Panc1 (cell line): ENCODE measurements around the gene GAPVD1.

ENCODE experiments used
- SIN3A ChIP-seq: IDR thresholded peaks from 2 replicates; pipeline ENCODE4 v1.6.1; 2012; ENCODE audit warnings: low read depth, mild to moderate bottlenecking, low read length, moderate library complexity, borderline replicate concordance; ENCODE audit not compliant: insufficient read depth
- TF ChIP-seq, protein P1 (sequence below): fragments of 450-650 bp; IDR thresholded peaks from 2 replicates; pipeline ENCODE4 v1.5.1; 2017; ENCODE audit warnings: mild to moderate bottlenecking
- TF ChIP-seq, protein P2 (sequence below), 2 experiments: IDR thresholded peaks; 2 replicates each; pipeline ENCODE4 v1.6.1; 2011 to 2012; ENCODE audit warnings: low read depth in 2 of 2, control low read depth in 1 of 2, low read length in 1 of 2, mild to moderate bottlenecking in 1 of 2, moderate library complexity in 1 of 2; ENCODE audit not compliant: insufficient read depth in 1 of 2

GRCh38 chr9:125397736-125398135 lies 136.1 kb downstream of the GAPVD1 start:
- TF ChIP-seq, protein P1, sequence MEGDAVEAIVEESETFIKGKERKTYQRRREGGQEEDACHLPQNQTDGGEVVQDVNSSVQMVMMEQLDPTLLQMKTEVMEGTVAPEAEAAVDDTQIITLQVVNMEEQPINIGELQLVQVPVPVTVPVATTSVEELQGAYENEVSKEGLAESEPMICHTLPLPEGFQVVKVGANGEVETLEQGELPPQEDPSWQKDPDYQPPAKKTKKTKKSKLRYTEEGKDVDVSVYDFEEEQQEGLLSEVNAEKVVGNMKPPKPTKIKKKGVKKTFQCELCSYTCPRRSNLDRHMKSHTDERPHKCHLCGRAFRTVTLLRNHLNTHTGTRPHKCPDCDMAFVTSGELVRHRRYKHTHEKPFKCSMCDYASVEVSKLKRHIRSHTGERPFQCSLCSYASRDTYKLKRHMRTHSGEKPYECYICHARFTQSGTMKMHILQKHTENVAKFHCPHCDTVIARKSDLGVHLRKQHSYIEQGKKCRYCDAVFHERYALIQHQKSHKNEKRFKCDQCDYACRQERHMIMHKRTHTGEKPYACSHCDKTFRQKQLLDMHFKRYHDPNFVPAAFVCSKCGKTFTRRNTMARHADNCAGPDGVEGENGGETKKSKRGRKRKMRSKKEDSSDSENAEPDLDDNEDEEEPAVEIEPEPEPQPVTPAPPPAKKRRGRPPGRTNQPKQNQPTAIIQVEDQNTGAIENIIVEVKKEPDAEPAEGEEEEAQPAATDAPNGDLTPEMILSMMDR, result no peak
- TF ChIP-seq SIN3A, result no peak
- TF ChIP-seq, protein P2, sequence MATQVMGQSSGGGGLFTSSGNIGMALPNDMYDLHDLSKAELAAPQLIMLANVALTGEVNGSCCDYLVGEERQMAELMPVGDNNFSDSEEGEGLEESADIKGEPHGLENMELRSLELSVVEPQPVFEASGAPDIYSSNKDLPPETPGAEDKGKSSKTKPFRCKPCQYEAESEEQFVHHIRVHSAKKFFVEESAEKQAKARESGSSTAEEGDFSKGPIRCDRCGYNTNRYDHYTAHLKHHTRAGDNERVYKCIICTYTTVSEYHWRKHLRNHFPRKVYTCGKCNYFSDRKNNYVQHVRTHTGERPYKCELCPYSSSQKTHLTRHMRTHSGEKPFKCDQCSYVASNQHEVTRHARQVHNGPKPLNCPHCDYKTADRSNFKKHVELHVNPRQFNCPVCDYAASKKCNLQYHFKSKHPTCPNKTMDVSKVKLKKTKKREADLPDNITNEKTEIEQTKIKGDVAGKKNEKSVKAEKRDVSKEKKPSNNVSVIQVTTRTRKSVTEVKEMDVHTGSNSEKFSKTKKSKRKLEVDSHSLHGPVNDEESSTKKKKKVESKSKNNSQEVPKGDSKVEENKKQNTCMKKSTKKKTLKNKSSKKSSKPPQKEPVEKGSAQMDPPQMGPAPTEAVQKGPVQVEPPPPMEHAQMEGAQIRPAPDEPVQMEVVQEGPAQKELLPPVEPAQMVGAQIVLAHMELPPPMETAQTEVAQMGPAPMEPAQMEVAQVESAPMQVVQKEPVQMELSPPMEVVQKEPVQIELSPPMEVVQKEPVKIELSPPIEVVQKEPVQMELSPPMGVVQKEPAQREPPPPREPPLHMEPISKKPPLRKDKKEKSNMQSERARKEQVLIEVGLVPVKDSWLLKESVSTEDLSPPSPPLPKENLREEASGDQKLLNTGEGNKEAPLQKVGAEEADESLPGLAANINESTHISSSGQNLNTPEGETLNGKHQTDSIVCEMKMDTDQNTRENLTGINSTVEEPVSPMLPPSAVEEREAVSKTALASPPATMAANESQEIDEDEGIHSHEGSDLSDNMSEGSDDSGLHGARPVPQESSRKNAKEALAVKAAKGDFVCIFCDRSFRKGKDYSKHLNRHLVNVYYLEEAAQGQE (IDR thresholded peaks at IDR 0.05; ENCODE audit: insufficient read depth in 1 of 2, low read depth in 2 of 2, low read length in 1 of 2), result no peak
